Neural progenitor cell (in vitro differentiated cells): ENCODE measurements around the gene NEGR1.

Source experiments
- CTCF ChIP-seq: fragments of 200-600 bp; sonication (generic); IDR thresholded peaks from 2 replicates; pipeline ENCODE4 v1.5.1; 2017; ENCODE audit warnings: antibody characterized with exemption, mild to moderate bottlenecking
- EZH2phosphoT487 ChIP-seq: fragments of 200-600 bp; sonication (generic); IDR thresholded peaks from 2 replicates; pipeline ENCODE4 v1.6.1; 2017; ENCODE audit warnings: antibody characterized with exemption

- TF ChIP-seq CTCF = no peak
- TF ChIP-seq EZH2phosphoT487 = no peak
These were observed 318.2 kb downstream of the NEGR1 start for GRCh38 chr1:71964188-71964587.
